GM12878 (cell line): ENCODE results near the gene FXYD1. TPM values are rescaled to one million over a fixed set of nuclear protein-coding genes. Genes with fewer than 3 reads are reported as not detected.

Experiments
- BRCA1 ChIP-seq: IDR thresholded peaks from 2 replicates; pipeline ENCODE4 v1.6.1; 2011; ENCODE audit warnings: low read depth, low read length, improper control_type of control experiment
- CEBPB ChIP-seq, 2 experiments: fragments of 150-350 bp in 1 of 2; IDR thresholded peaks; 2 replicates each; pipeline ENCODE4 v1.6.1; 2012 to 2014; ENCODE audit warnings: low read depth in 2 of 2, low read length in 2 of 2, borderline replicate concordance in 1 of 2, inconsistent platforms in 1 of 2
- CUX1 ChIP-seq: IDR thresholded peaks from 2 replicates; pipeline ENCODE4 v1.6.1; 2012; ENCODE audit warnings: improper control_type of control experiment, low read depth, low read length; ENCODE audit not compliant: insufficient replicate concordance
- DPF2 ChIP-seq: fragments of 450-650 bp; IDR thresholded peaks from 2 replicates; pipeline ENCODE4 v1.6.1; 2017; ENCODE audit warnings: mild to moderate bottlenecking
- E2F8 ChIP-seq: fragments of 450-650 bp; IDR thresholded peaks from 2 replicates; pipeline ENCODE4 v1.6.1; 2018; ENCODE audit warnings: mild to moderate bottlenecking, low read depth, moderate library complexity; ENCODE audit not compliant: partially characterized antibody
- ESRRA ChIP-seq: IDR thresholded peaks from 2 replicates; pipeline ENCODE4 v1.6.1; 2012; ENCODE audit warnings: mild to moderate bottlenecking, low read length, improper control_type of control experiment
- GABPA ChIP-seq: IDR thresholded peaks from 2 replicates; pipeline ENCODE4 v1.6.1; 2014; ENCODE audit warnings: antibody characterized with exemption, low read depth, mild to moderate bottlenecking, inconsistent platforms
- IKZF1 ChIP-seq: fragments of 450-650 bp; conservative IDR thresholded peaks from 2 replicates; pipeline ENCODE4 v1.6.1; 2017; ENCODE audit warnings: antibody characterized with exemption, mild to moderate bottlenecking
- IRF5 ChIP-seq: fragments of 450-650 bp; IDR thresholded peaks from 2 replicates; pipeline ENCODE4 v1.6.1; 2017; ENCODE audit warnings: borderline replicate concordance
- MAX ChIP-seq: IDR thresholded peaks from 2 replicates; pipeline ENCODE4 v1.6.1; 2012; ENCODE audit warnings: low read depth, low read length, improper control_type of control experiment
- NBN ChIP-seq: fragments of 450-650 bp; IDR thresholded peaks from 2 replicates; pipeline ENCODE4 v1.6.1; 2016
- NFYB ChIP-seq: IDR thresholded peaks from 2 replicates; pipeline ENCODE4 v1.6.1; 2011; ENCODE audit warnings: low read depth, mild to moderate bottlenecking, low read length, improper control_type of control experiment, moderate library complexity; ENCODE audit not compliant: insufficient read depth
- PKNOX1 ChIP-seq: fragments of 450-650 bp; IDR thresholded peaks from 2 replicates; pipeline ENCODE4 v1.6.1; 2016; ENCODE audit warnings: mild to moderate bottlenecking
- POLR2AphosphoS2 ChIP-seq: IDR thresholded peaks from 2 replicates; pipeline ENCODE4 v1.6.1; 2011; ENCODE audit warnings: low read depth, mild to moderate bottlenecking, low read length, improper control_type of control experiment, moderate library complexity
- SREBF2 ChIP-seq: IDR thresholded peaks from 2 replicates; pipeline ENCODE4 v1.6.1; 2012; ENCODE audit warnings: mild to moderate bottlenecking, low read length
- USF2 ChIP-seq: IDR thresholded peaks from 2 replicates; pipeline ENCODE4 v1.6.1; 2011; ENCODE audit warnings: low read depth, low read length, improper control_type of control experiment, borderline replicate concordance
- ZNF622 ChIP-seq: fragments of 450-650 bp; IDR thresholded peaks from 2 replicates; pipeline ENCODE4 v1.6.1; 2017; ENCODE audit warnings: mild to moderate bottlenecking, inconsistent platforms
- polyA plus RNA-seq, 11 experiments: library from polyadenylated mRNA; depleted of rRNA in 4 of 11; unstranded in 6 of 11; stranded (reverse) in 5 of 11; fragments of >200 nt; fragmentation: Nextera tagmentation in 4 of 11; fragmentation: Illumina TruSeq in 1 of 11; extraction: Ambion mirVana in 4 of 11; extraction: Trizol in 1 of 11; gene quantifications; 1 replicate in 1 of 11; 2 replicates in 10 of 11; pipeline versions ENCODE4 v1.2.1 to v1.2.3, GENCODE V29; 2011 to 2016; ENCODE audit warnings: inconsistent platforms in 2 of 11, missing spikeins in 2 of 11, low read depth in 1 of 11
- total RNA-seq, 4 experiments: library from RNA; depleted of rRNA in 3 of 4; stranded (reverse); fragments of >200 nt in 3 of 4; fragmentation: Illumina TruSeq in 1 of 4; extraction: Trizol in 1 of 4; gene quantifications; 2 replicates each; pipeline versions ENCODE4 v1.2.1 to v1.2.3, GENCODE V29; 2013 to 2021

Gene FXYD1
- total and polyA plus RNA-seq, 10 of the 15 experiments (the other 5 are each of a cell fraction or from before 2014, with no cell fraction given), result 0.34 to 1.2 (median 0.49) TPM; not detected in 4

GRCh38 chr19:35140962-35141836, 2.6 kb downstream of the FXYD1 start (continued):
- peak; percentile 40; the same call in 1 of the 2 replicates for TF ChIP-seq IKZF1
- no peak for TF ChIP-seq GABPA
- no peak for TF ChIP-seq E2F8
- TF ChIP-seq BRCA1, result no peak
- TF ChIP-seq USF2, result no peak
- peak; percentile 29; the same call in 1 of the 2 replicates for TF ChIP-seq NBN
- peak; percentile 97 for TF ChIP-seq DPF2
- no peak for TF ChIP-seq POLR2AphosphoS2
- TF ChIP-seq NFYB, result no peak
- TF ChIP-seq ZNF622, result no peak
- TF ChIP-seq CEBPB (IDR thresholded peaks at IDR 0.05; ENCODE audit: borderline replicate concordance in 1 of 2, low read depth in 2 of 2, low read length in 2 of 2), result no peak
- no peak for TF ChIP-seq SREBF2
- TF ChIP-seq MAX, result no peak
- TF ChIP-seq PKNOX1, result 0 out of 2 replicates have a peak, but pooled peaks have one; percentile 5
- no peak for TF ChIP-seq ESRRA
- TF ChIP-seq CUX1, result no peak
- no peak for TF ChIP-seq IRF5
